ENCODE results near the gene FBLN1. TPM values are rescaled to one million over a fixed set of nuclear protein-coding genes. Genes with fewer than 3 reads are reported as not detected.
A peak's percentile ranks its signal among the peaks of the same experiment; 100 is the strongest.

The FBLN1 gene
- polyA plus RNA-seq, 3 donors = 0.03 to 0.17 TPM; not detected in 1

GRCh38 chr22:45647532-45648225 is 145.0 kb downstream of the FBLN1 start:
- Mint-ChIP-seq H3K36me3 (no peaks in the 10 kb centered on the region), H3K4me1 (peaks cover 11% of the 10 kb centered on the region), H3K27ac (no peak overlapping the region), H3K4me3 (peak overlapping the region in 1 of 2 donors; percentile 12), H3K9me3 (peaks cover 0 to 3% (median 0%) of the 10 kb centered on the region in 7 donors), H3K27me3 (ENCODE audit: low read depth in 3 of 3) (peaks cover 40 to 71% (median 53%) of the 10 kb centered on the region in 3 donors)
- Histone ChIP-seq H3K27ac (ENCODE audit: low read depth in 1 of 2, low read length in 2 of 2) (no peak overlapping the region), H3K79me2 (ENCODE audit: insufficient read depth, low read length) (no peaks in the 10 kb centered on the region), H3K9ac (ENCODE audit: insufficient read depth, low read length, poor library complexity, severe bottlenecking) (no peak overlapping the region), H3K36me3 (replicated peaks in 1 of 2; ENCODE audit: control insufficient read depth in 1 of 2, insufficient read depth in 2 of 2, low read length in 2 of 2) (no peaks in the 10 kb centered on the region), H2AFZ (ENCODE audit: insufficient read depth, low read depth, low read length, poor library complexity, severe bottlenecking) (no peak overlapping the region), H4K20me1 (ENCODE audit: insufficient read depth, low read length) (no peaks in the 10 kb centered on the region), H3K27me3 (ENCODE audit: control insufficient read depth in 2 of 2, insufficient read depth in 2 of 2, low read length in 2 of 2) (peaks cover 4 to 33% of the 10 kb centered on the region in 2 donors), H3K4me3 (replicated peaks in 1 of 3; ENCODE audit: low read depth in 2 of 3, low read length in 3 of 3) (no peak overlapping the region), H3K4me1 (ENCODE audit: control insufficient read depth in 1 of 2, insufficient read depth in 2 of 2, low read length in 2 of 2) (peaks cover 5 to 8% of the 10 kb centered on the region in 2 donors), H3K4me2 (replicated peaks; ENCODE audit: extremely low read depth, low read length, poor library complexity, severe bottlenecking) (no peak overlapping the region), H3K9me3 (replicated peaks in 1 of 2; ENCODE audit: control insufficient read depth in 1 of 2, insufficient read depth in 1 of 2, low read length in 2 of 2) (peaks cover 0 to 2% of the 10 kb centered on the region in 2 donors)
- intact Hi-C loops (cut with micrococcal nuclease) = loop anchor here (2.0 to 10.0 kb wide), 3 partner anchors 70 to 469 kb away; no protein-coding TSS in a partner anchor
- WGBS (ENCODE audit: insufficient coverage) = 84% methylated on average over 15 of the region's 18 CpGs
- no peak for DNase-seq
- TF ChIP-seq CTCF (IDR thresholded peaks at IDR 0.05) = no peak

DNA sequence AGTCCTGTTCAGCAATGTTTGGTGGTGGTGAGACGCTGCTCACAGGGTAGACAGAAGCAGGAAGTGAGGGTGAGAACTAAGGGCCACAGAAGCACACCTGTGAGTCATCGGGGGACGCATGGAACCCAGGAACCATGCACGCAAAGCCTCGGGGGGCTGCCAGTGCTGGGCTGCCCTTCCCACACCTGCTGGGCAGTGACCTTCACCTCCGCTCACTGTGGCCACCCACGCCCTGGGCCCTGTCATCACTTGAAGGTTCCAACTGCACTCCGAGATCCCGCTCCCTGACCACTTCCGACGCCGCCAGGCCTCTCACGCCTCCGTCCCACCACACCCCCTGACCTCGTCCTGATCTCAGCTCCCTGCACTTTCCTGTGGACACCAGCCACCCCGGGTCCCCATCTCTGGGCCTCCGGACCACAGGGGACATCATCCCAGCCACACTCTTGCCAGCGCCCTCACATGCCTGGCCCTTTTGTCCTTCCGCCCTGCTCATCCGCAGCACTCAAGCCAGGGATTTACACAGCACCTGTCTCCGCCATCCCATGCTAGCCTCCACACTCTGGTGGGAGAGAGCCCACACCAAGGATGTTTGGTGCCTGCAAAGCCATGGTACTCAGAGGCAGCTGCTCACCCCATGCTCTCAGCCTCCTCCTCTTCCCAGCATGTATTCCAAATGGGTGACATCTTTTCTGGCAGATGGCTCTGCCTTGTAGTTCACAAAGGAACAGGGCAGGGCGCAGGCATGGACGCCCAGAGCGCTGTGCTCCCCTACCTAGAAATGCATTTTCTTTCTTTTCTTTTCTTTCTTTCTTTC is 145.8 kb downstream of the FBLN1 start:
- H2AFZ ChIP-seq (ENCODE audit: insufficient read depth, low read depth, low read length, poor library complexity, severe bottlenecking) = no peak overlapping the region
- H4K20me1 ChIP-seq (ENCODE audit: insufficient read depth, low read length) = no peaks in the 10 kb centered on the region
- Mint-ChIP-seq H3K27ac (no peak overlapping the region), H3K36me3 (no peaks in the 10 kb centered on the region), H3K4me1 (peaks cover 9% of the 10 kb centered on the region), H3K4me3 (peak overlapping the region in 1 of 2 donors; percentile 12), H3K27me3 (ENCODE audit: low read depth in 3 of 3) (peaks cover 46 to 72% (median 51%) of the 10 kb centered on the region in 3 donors), H3K9me3 (peaks cover 0 to 3% (median 0%) of the 10 kb centered on the region in 7 donors)
- H3K9ac ChIP-seq (ENCODE audit: insufficient read depth, low read length, poor library complexity, severe bottlenecking) = no peak overlapping the region
- H3K79me2 ChIP-seq (ENCODE audit: insufficient read depth, low read length) = no peaks in the 10 kb centered on the region
- peaks cover 0 to 2% of the 10 kb centered on the region in 2 donors for H3K9me3 ChIP-seq (replicated peaks in 1 of 2; ENCODE audit: control insufficient read depth in 1 of 2, insufficient read depth in 1 of 2, low read length in 2 of 2)
- WGBS (ENCODE audit: insufficient coverage) = 70% methylated on average over 22 of the region's 24 CpGs
- no peak for DNase-seq
- H3K4me2 ChIP-seq (replicated peaks; ENCODE audit: extremely low read depth, low read length, poor library complexity, severe bottlenecking) = no peak overlapping the region
- intact Hi-C loops (cut with micrococcal nuclease) = loop anchor here (5.0 to 10.0 kb wide), 2 partner anchors 71 to 466 kb away; no protein-coding TSS in a partner anchor
- no peak overlapping the region for H3K27ac ChIP-seq (ENCODE audit: low read depth in 1 of 2, low read length in 2 of 2)
- H3K27me3 ChIP-seq (ENCODE audit: control insufficient read depth in 2 of 2, insufficient read depth in 2 of 2, low read length in 2 of 2) = peaks cover 4 to 33% of the 10 kb centered on the region in 2 donors
- TF ChIP-seq CTCF (IDR thresholded peaks at IDR 0.05) = no peak
- H3K4me3 ChIP-seq (replicated peaks in 1 of 3; ENCODE audit: low read depth in 2 of 3, low read length in 3 of 3) = no peak overlapping the region
- H3K36me3 ChIP-seq (replicated peaks in 1 of 2; ENCODE audit: control insufficient read depth in 1 of 2, insufficient read depth in 2 of 2, low read length in 2 of 2) = no peaks in the 10 kb centered on the region
- peaks cover 5 to 8% of the 10 kb centered on the region in 2 donors for H3K4me1 ChIP-seq (ENCODE audit: control insufficient read depth in 1 of 2, insufficient read depth in 2 of 2, low read length in 2 of 2)

Data from CD14-positive monocyte (primary cell).